NCI-H1694 treated with DMSO at 0.1 percent for 48 hours (cell line): Measurements from ENCODE around the gene TTLL9.

Experiments used
- DNase-seq: peaks from one replicate; lab custom pipeline; 2025; lab: John Stamatoyannopoulos, UW

The TTLL9 gene

GRCh38 chr20:31879143-31879987 lies 8.9 kb downstream of the TTLL9 start:
- DNase-seq, result peak; percentile 82

GRCh38 chr20:31881945-31882344 lies 11.5 kb downstream of the TTLL9 start:
- no peak for DNase-seq

- no peak for DNase-seq
Measured at GRCh38 chr20:31883829-31884228, 13.4 kb downstream of the TTLL9 start.

- no peak for DNase-seq
Measured at GRCh38 chr20:31890646-31891045, 20.2 kb downstream of the TTLL9 start.

- no peak for DNase-seq
Measured at GRCh38 chr20:31894980-31895675, 24.7 kb downstream of the TTLL9 start.

GRCh38 chr20:31896049-31896448 lies 25.6 kb downstream of the TTLL9 start:
- DNase-seq, result no peak

GRCh38 chr20:31897541-31897940 lies 27.1 kb downstream of the TTLL9 start:
- no peak for DNase-seq

GRCh38 chr20:31901615-31902014 lies 31.2 kb downstream of the TTLL9 start:
- DNase-seq, result no peak

- no peak for DNase-seq
Measured at GRCh38 chr20:31903627-31904386, 33.4 kb downstream of the TTLL9 start.

GRCh38 chr20:31906001-31906400 lies 35.6 kb downstream of the TTLL9 start:
- DNase-seq, result no peak

- DNase-seq, result no peak
Measured at GRCh38 chr20:31907046-31907445, 36.6 kb downstream of the TTLL9 start.

- no peak for DNase-seq
Measured at GRCh38 chr20:31908016-31908415, 37.6 kb downstream of the TTLL9 start.

GRCh38 chr20:31908424-31908823 lies 38.0 kb downstream of the TTLL9 start:
- DNase-seq, result no peak

GRCh38 chr20:31909253-31910070 lies 39.0 kb downstream of the TTLL9 start:
- DNase-seq, result no peak

GRCh38 chr20:31910071-31910803 lies 39.8 kb downstream of the TTLL9 start:
- no peak for DNase-seq

- no peak for DNase-seq
Measured at GRCh38 chr20:31913431-31914157, 43.2 kb downstream of the TTLL9 start.

- no peak for DNase-seq
Measured at GRCh38 chr20:31914170-31914569, 43.7 kb downstream of the TTLL9 start.

GRCh38 chr20:31915491-31916280 lies 45.3 kb downstream of the TTLL9 start:
- DNase-seq, result peak; percentile 85

- DNase-seq, result no peak
Measured at GRCh38 chr20:31916708-31917107, 46.3 kb downstream of the TTLL9 start.
